ENCODE results near the gene ARL14EPL.
A peak's percentile ranks its signal among the peaks of the same experiment; 100 is the strongest.
"Not testable (repeated sequence)": the region's sequence is repeated elsewhere in the genome, so short reads cannot be mapped to it uniquely, and the experiment has no call there.

Gene ARL14EPL

GRCh38 chr5:116058346-116058936, 26.2 kb downstream of the ARL14EPL start:
- DNase-seq, result no peak

GRCh38 chr5:116062352-116062751, 30.1 kb downstream of the ARL14EPL start:
- DNase-seq, result no peak

GRCh38 chr5:116063950-116064349, 31.7 kb downstream of the ARL14EPL start:
- DNase-seq, result no peak

- DNase-seq, result peak; percentile 23
Measured at GRCh38 chr5:116068028-116068632, 35.9 kb downstream of the ARL14EPL start.

- DNase-seq, result no peak
Measured at GRCh38 chr5:116071211-116071610, 38.9 kb downstream of the ARL14EPL start.

GRCh38 chr5:116075191-116075831, 43.0 kb downstream of the ARL14EPL start:
- no peak for DNase-seq

GRCh38 chr5:116076496-116076895, 44.2 kb downstream of the ARL14EPL start:
- no peak for DNase-seq

- DNase-seq, result no peak
Measured at GRCh38 chr5:116078199-116078598, 45.9 kb downstream of the ARL14EPL start.

- DNase-seq, result no peak
Measured at GRCh38 chr5:116084287-116084691, 52.0 kb downstream of the ARL14EPL start.

- peak; percentile 54 for DNase-seq
Measured at GRCh38 chr5:116084871-116085715, 52.8 kb downstream of the ARL14EPL start, which contains the start of gene COMMD10. Gene COMMD10 (plus strand): TSS chr5:116085025.

- not testable (repeated sequence) for DNase-seq
Measured at GRCh38 chr5:116086309-116086708, 54.0 kb downstream of the ARL14EPL start.

- DNase-seq, result no peak
Measured at GRCh38 chr5:116088062-116088461, 55.8 kb downstream of the ARL14EPL start.

GRCh38 chr5:116090302-116090701, 58.0 kb downstream of the ARL14EPL start:
- DNase-seq, result no peak

GRCh38 chr5:116091416-116091815, 59.1 kb downstream of the ARL14EPL start:
- DNase-seq, result no peak

- no peak for DNase-seq
Measured at GRCh38 chr5:116097301-116097700, 65.0 kb downstream of the ARL14EPL start.

GRCh38 chr5:116098998-116099397, 66.7 kb downstream of the ARL14EPL start:
- no peak for DNase-seq

GRCh38 chr5:116104941-116105340, 72.7 kb downstream of the ARL14EPL start:
- not testable (repeated sequence) for DNase-seq
